NCI-H82 treated with DMSO at 0.1 percent for 48 hours (cell line): ENCODE results near the gene TMEM35A.
A peak's percentile ranks its signal among the peaks of the same experiment; 100 is the strongest.
"Not testable (repeated sequence)": the region's sequence is repeated elsewhere in the genome, so short reads cannot be mapped to it uniquely, and the experiment has no call there.

Experiments used
- DNase-seq: peaks from one replicate; lab custom pipeline; 2025; ENCODE audit not compliant: unreplicated experiment; lab: John Stamatoyannopoulos, UW

TMEM35A gene

GRCh38 chrX:101078716-101079598, at the start of gene TMEM35A:
Gene TMEM35A, plus strand, starts transcription at chrX:101078879. Its CDS starts 124 bp downstream, at chrX:101079003.
- no peak for DNase-seq

- DNase-seq, result no peak
These were observed 49.0 kb upstream of the TMEM35A start for GRCh38 chrX:101029665-101030064.

GRCh38 chrX:101037231-101037630, 41.4 kb upstream of the TMEM35A start:
- no peak for DNase-seq

GRCh38 chrX:101040197-101040596, 38.5 kb upstream of the TMEM35A start:
- no peak for DNase-seq

- no peak for DNase-seq
These were observed 27.5 kb upstream of the TMEM35A start for GRCh38 chrX:101051153-101051548.

GRCh38 chrX:101051549-101052302, 27.0 kb upstream of the TMEM35A start, which contains the start of gene TRMT2B:
Gene TRMT2B, minus strand, starts transcription at chrX:101052111. Its CDS starts 9,822 bp downstream, at chrX:101042289.
- peak; percentile 12 for DNase-seq

GRCh38 chrX:101056551-101056950, 22.1 kb upstream of the TMEM35A start:
- DNase-seq, result not testable (repeated sequence)

- DNase-seq, result no peak
These were observed 21.5 kb upstream of the TMEM35A start for GRCh38 chrX:101057093-101057714.

- no peak for DNase-seq
These were observed 16.5 kb upstream of the TMEM35A start for GRCh38 chrX:101062176-101062575.

- DNase-seq, result no peak
These were observed 7.1 kb upstream of the TMEM35A start for GRCh38 chrX:101071582-101071981.

GRCh38 chrX:101079736-101080270, 1.1 kb downstream of the TMEM35A start:
- DNase-seq, result no peak

- no peak for DNase-seq
These were observed 1.8 kb downstream of the TMEM35A start for GRCh38 chrX:101080326-101081124.

- no peak for DNase-seq
These were observed 2.6 kb downstream of the TMEM35A start for GRCh38 chrX:101081231-101081630.

GRCh38 chrX:101091817-101092216, 13.1 kb downstream of the TMEM35A start:
- DNase-seq, result no peak

GRCh38 chrX:101097546-101098453, 19.1 kb downstream of the TMEM35A start, which contains the start of gene CENPI:
Gene CENPI, plus strand, starts transcription at chrX:101098204. Its CDS starts 2,867 bp downstream, at chrX:101101071.
- peak; percentile 88 for DNase-seq

GRCh38 chrX:101108284-101108683, 29.6 kb downstream of the TMEM35A start:
- no peak for DNase-seq

GRCh38 chrX:101117701-101118100, 39.0 kb downstream of the TMEM35A start:
- no peak for DNase-seq

GRCh38 chrX:101136235-101136634, 57.6 kb downstream of the TMEM35A start:
- DNase-seq, result no peak
